Adrenal gland (tissue), 12 donors: ENCODE results near the gene ABCA1. TPM values are rescaled to one million over a fixed set of nuclear protein-coding genes. Genes with fewer than 3 reads are reported as not detected.

Experiments used
- DNase-seq, 7 donors: peaks; one replicate each; pipeline ENCODE4 v3.0.0-alpha.2; 2019 to 2020
- H3K27ac ChIP-seq, 5 donors: fragments of 200-600 bp; sonication (generic) in 4 of 5; 1 replicate in 3 of 5; 2 replicates in 2 of 5; pipeline versions ENCODE4 v1.5.1 to v1.8.0; 2016 to 2020; ENCODE audit warnings: mild to moderate bottlenecking in 1 of 5
- H3K27me3 ChIP-seq: fragments of 200-600 bp; 2 replicates; pipeline ENCODE4 v1.8.0; 2021
- H3K36me3 ChIP-seq, 2 donors: fragments of 200-600 bp; replicated peaks in 1 of 2; 1 replicate in 1 of 2; 2 replicates in 1 of 2; pipeline versions ENCODE4 v1.5.1 to v1.8.0; 2018 to 2022
- H3K4me1 ChIP-seq, 2 donors: fragments of 200-600 bp; replicated peaks in 1 of 2; 1 replicate in 1 of 2; 2 replicates in 1 of 2; pipeline versions ENCODE4 v1.5.1 to v1.8.0; 2018 to 2021
- H3K4me3 ChIP-seq, 4 donors: fragments of 200-600 bp; sonication (generic) in 3 of 4; one replicate each; pipeline ENCODE4 v1.5.1; 2016 to 2018
- H3K9me3 ChIP-seq, 3 donors: fragments of 200-600 bp; sonication (generic) in 1 of 3; replicated peaks in 1 of 3; 1 replicate in 2 of 3; 2 replicates in 1 of 3; pipeline versions ENCODE4 v1.5.1 to v1.8.0; 2016 to 2021
- POLR2A ChIP-seq, 2 donors: fragments of 450-650 bp; IDR thresholded peaks; one replicate each; pipeline ENCODE4 v1.6.1; 2017; ENCODE audit warnings: antibody characterized with exemption in 2 of 2, mild to moderate bottlenecking in 2 of 2, moderate library complexity in 1 of 2
- WGBS, 4 donors: extraction: QIAGEN DNeasy Blood & Tissue Kit in 2 of 4; methylation state at CpG; one replicate each; pipeline versions ENCODE4 v1.1.5 to v1.1.7; 2013 to 2017; 5-methylcytosine and 5-hydroxymethylcytosine counted together
- intact Hi-C, 2 donors: fragments of 100-400 bp; cut with DNase I; formaldehyde crosslinking; loops; one replicate each; pipeline versions ENCODE4 v1.14.1 to v1.15.0; 2022 to 2023
- polyA plus RNA-seq, 3 donors: library from polyadenylated mRNA; stranded (reverse); fragments of 200-250 nt in 2 of 3; fragments of 350-450 nt in 1 of 3; fragmentation: Illumina TruSeq in 1 of 3; extraction: RNeasy Lipid Tissue Mini Kit (QIAGEN cat#74804) in 1 of 3; gene quantifications; one replicate each; pipeline ENCODE4 v1.2.3, GENCODE V29; 2013 to 2014
- total RNA-seq, 9 donors: library from RNA; depleted of rRNA in 4 of 9; stranded (reverse); fragments of >200 nt in 4 of 9; fragments of 120-200 nt in 1 of 9; fragmentation: NEBNext Ultra II Directional in 1 of 9; extraction: Animal tissue kit (Norgen Biotek cat#: 25700) in 1 of 9; gene quantifications; one replicate each; pipeline versions ENCODE4 v1.1.0 to v1.2.4, GENCODE V29; 2013 to 2023
- TF ChIP-seq, protein P1 (sequence below), 6 experiments: fragments of 450-650 bp in 4 of 6; fragments of 200-600 bp in 2 of 6; sonication (generic) in 1 of 6; IDR thresholded peaks; 1 replicate in 5 of 6; 2 replicates in 1 of 6; pipeline versions ENCODE4 v1.5.1 to v1.8.0; 2016 to 2021; ENCODE audit warnings: antibody characterized with exemption in 6 of 6, mild to moderate bottlenecking in 2 of 6, moderate library complexity in 1 of 6
- donor health status: healthy with polysubstance abuse.
- donor health status: Bipolar disorder and iron deficiency.
- donor health status: DM: yes; HTN: yes; CAD: no.
- donor health status: DM: no; HTN: no; CAD: no.
- donor health status: DM: no; HTN: no; CAD: no.
- donor health status: DM: yes; HTN: yes; CAD: no.

Gene ABCA1
- total and polyA plus RNA-seq, 12 donors = 26.8 to 446 (median 134) TPM

DNA sequence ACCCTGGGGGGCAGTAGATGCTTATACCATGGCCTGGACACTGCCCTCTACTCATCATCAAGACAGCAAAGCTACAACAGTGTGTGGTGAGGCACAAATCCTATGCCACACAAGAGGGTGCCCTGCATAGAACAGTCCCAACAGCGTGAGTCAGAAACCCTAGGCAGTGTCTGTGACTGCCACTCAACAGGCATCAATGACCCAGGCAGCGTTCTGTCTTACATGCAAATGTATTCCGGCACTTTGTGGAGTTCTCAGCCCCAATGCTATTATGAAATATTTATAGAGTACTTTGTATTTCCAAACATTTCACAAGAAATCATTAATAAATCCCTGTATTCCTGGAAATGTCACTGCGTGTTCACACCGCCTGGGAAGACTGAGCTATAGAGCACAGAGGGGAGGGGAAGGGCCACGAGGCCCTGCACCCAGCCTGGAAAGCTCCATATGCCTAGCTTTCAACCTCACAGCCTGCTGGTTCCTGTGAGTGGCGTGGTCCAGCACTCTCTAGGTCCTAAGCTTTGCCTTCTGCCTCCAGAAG is 86.3 kb downstream of the ABCA1 start:
- Histone ChIP-seq H3K36me3 (peaks cover 0 to 78% of the 10 kb centered on the region in 2 donors), H3K9me3 (no peaks in the 10 kb centered on the region), H3K27ac (peak overlapping the region in 2 of 5 donors; percentile 31 to 35), H3K4me3 (no peak overlapping the region), H3K27me3 (no peaks in the 10 kb centered on the region), H3K4me1 (peaks cover 4 to 6% of the 10 kb centered on the region in 2 donors)
- 64 to 78% (median 74%) methylated on average over 7 of the region's 7 CpGs for WGBS, 4 donors
- intact Hi-C loops = no loop called here
- DNase-seq = peak in 3 of 7 donors; percentile 38 to 66 (median 38)
- TF ChIP-seq POLR2A (IDR thresholded peaks at IDR 0.05) = no peak
- TF ChIP-seq, protein P1, sequence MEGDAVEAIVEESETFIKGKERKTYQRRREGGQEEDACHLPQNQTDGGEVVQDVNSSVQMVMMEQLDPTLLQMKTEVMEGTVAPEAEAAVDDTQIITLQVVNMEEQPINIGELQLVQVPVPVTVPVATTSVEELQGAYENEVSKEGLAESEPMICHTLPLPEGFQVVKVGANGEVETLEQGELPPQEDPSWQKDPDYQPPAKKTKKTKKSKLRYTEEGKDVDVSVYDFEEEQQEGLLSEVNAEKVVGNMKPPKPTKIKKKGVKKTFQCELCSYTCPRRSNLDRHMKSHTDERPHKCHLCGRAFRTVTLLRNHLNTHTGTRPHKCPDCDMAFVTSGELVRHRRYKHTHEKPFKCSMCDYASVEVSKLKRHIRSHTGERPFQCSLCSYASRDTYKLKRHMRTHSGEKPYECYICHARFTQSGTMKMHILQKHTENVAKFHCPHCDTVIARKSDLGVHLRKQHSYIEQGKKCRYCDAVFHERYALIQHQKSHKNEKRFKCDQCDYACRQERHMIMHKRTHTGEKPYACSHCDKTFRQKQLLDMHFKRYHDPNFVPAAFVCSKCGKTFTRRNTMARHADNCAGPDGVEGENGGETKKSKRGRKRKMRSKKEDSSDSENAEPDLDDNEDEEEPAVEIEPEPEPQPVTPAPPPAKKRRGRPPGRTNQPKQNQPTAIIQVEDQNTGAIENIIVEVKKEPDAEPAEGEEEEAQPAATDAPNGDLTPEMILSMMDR (IDR thresholded peaks at IDR 0.05) = no peak

DNA sequence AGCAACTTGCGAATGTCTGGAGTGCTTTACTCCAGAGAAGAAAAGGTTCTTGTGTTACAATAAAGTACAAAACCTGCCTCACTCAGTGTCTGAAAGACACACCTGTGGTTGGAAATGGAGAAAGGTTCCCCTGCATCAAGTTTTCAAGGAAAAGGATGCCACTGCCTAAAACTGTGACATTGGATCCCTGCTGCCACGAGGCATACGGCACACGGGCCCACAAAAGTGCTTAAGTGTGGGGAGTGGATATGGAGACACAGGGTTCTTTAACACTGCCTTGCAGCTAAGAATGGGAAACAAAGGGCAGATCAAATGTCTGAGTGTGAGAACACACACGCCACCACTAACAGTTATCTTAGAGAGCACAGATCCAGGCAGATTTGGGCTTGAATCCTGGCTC is 89.0 kb downstream of the ABCA1 start:
- no peak for TF ChIP-seq POLR2A (IDR thresholded peaks at IDR 0.05)
- TF ChIP-seq, protein P1 (IDR thresholded peaks at IDR 0.05) = no peak
- no peaks in the 10 kb centered on the region for H3K9me3 ChIP-seq
- no peak overlapping the region for H3K27ac ChIP-seq
- peaks cover 4 to 29% of the 10 kb centered on the region in 2 donors for H3K4me1 ChIP-seq
- H3K36me3 ChIP-seq = peaks cover 0 to 85% of the 10 kb centered on the region in 2 donors
- no peak overlapping the region for H3K4me3 ChIP-seq
- no peaks in the 10 kb centered on the region for H3K27me3 ChIP-seq
- DNase-seq = no peak
- 78 to 92% (median 85%) methylated on average over 5 of the region's 5 CpGs for WGBS, 4 donors
- intact Hi-C loops = no loop called here

DNA sequence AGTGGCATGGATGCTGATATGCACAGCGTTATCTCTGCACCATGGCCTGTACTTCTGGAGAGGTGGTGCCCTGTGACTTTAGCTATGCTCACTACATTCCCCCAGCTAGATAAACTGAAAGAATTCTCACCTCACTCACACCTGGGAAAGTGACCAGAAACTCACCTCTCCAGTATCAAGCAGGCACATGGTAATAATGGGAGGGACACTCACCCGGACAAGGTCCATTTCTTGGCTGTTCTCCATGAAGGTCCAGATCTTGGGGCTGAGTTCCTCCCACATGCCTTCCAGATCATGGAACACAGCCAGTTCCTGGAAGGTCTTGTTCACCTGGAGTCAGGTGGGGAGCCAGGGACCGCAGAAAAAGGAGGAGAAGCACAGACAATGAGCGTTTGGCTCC is 91.2 kb downstream of the ABCA1 start:
- DNase-seq = no peak
- peaks cover 0 to 87% of the 10 kb centered on the region in 2 donors for H3K36me3 ChIP-seq
- intact Hi-C loops = no loop called here

DNA sequence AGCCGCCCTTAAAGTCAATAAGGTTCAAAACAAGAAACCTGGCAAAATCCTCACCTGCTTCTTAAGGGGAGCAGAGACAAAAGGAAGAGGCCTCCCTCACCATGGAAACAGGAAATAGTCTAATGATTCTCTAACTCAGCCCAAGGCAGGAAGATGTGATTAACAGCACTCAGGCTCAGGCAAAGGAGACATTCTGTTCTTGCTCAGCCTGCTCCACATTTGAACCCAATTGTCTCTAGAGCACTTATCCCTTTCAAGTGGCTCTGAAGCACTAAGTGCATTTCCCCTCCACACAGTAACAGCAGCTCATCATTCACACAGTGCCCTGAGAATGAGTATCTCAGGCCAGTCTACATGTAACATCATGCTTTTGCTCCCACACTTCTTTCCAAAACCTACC is 91.7 kb downstream of the ABCA1 start:
- Histone ChIP-seq H3K27ac (peak overlapping the region in 3 of 5 donors; percentile 41 to 60 (median 45)), H3K4me3 (no peak overlapping the region), H3K27me3 (no peaks in the 10 kb centered on the region), H3K9me3 (no peaks in the 10 kb centered on the region), H3K36me3 (peaks cover 0 to 92% of the 10 kb centered on the region in 2 donors), H3K4me1 (peaks cover 0 to 35% of the 10 kb centered on the region in 2 donors)
- intact Hi-C loops = no loop called here
- no peak for DNase-seq
- WGBS, 4 donors = 81 to 88% (median 84%) methylated on average over 1 of the region's 1 CpG
- TF ChIP-seq, protein P1 (IDR thresholded peaks at IDR 0.05) = no peak
- no peak for TF ChIP-seq POLR2A (IDR thresholded peaks at IDR 0.05)

More for the DNA sequence above, 91.2 kb downstream of the ABCA1 start:
- no peaks in the 10 kb centered on the region for H3K9me3 ChIP-seq
- no peaks in the 10 kb centered on the region for H3K27me3 ChIP-seq
- H3K27ac ChIP-seq = peak overlapping the region in 3 of 5 donors; percentile 41 to 60 (median 45)
- TF ChIP-seq, protein P1 (IDR thresholded peaks at IDR 0.05) = no peak
- no peak for TF ChIP-seq POLR2A (IDR thresholded peaks at IDR 0.05)
- no peak overlapping the region for H3K4me3 ChIP-seq
- WGBS, 4 donors = 71 to 77% (median 74%) methylated on average over 3 to 4 of the region's 4 CpGs
- peaks cover under 1 to 34% of the 10 kb centered on the region in 2 donors for H3K4me1 ChIP-seq
